OCI-LY3 (cell line): ENCODE data around the gene RNF41.

ENCODE experiments used
- EZH2phosphoT487 ChIP-seq: fragments of 200-600 bp; shearing (Covaris generic); IDR thresholded peaks from 2 replicates; pipeline ENCODE4 v1.6.1; 2018; ENCODE audit warnings: antibody characterized with exemption, mixed run types, low read depth
- TF ChIP-seq, protein P1 (sequence below): fragments of 200-600, 300-600 bp; sonication (generic); IDR thresholded peaks from 2 replicates; pipeline ENCODE4 v1.5.1; 2014; ENCODE audit warnings: antibody characterized with exemption, low read length, low read depth

DNA sequence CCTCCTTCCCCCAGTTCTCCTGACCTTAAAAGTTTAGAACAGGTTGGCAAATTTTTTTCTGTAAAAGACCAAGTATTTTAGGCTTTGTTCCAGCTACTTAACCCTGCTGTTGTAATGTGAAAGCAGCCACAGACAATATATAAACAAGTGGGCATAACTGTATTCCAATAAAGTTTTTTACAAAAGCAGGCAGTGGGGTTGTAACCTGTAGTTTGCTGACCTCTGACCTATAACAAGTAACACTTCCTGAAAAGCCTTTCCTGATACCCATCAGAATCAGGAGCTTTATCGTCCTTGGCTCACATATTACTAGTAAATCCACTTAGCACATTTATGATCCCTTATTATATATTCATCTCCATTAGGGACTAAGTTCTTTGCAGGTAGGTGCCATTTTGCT lies 19.4 kb downstream of the RNF41 start:
- TF ChIP-seq, protein P1, sequence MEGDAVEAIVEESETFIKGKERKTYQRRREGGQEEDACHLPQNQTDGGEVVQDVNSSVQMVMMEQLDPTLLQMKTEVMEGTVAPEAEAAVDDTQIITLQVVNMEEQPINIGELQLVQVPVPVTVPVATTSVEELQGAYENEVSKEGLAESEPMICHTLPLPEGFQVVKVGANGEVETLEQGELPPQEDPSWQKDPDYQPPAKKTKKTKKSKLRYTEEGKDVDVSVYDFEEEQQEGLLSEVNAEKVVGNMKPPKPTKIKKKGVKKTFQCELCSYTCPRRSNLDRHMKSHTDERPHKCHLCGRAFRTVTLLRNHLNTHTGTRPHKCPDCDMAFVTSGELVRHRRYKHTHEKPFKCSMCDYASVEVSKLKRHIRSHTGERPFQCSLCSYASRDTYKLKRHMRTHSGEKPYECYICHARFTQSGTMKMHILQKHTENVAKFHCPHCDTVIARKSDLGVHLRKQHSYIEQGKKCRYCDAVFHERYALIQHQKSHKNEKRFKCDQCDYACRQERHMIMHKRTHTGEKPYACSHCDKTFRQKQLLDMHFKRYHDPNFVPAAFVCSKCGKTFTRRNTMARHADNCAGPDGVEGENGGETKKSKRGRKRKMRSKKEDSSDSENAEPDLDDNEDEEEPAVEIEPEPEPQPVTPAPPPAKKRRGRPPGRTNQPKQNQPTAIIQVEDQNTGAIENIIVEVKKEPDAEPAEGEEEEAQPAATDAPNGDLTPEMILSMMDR, result no peak
- no peak for TF ChIP-seq EZH2phosphoT487
